Measurements from ENCODE around the gene AKR1A1. TPM values are rescaled to one million over a fixed set of nuclear protein-coding genes. Genes with fewer than 3 reads are reported as not detected.

The AKR1A1 gene
- total RNA-seq, 1 experiment from 2014 or later, result 119 TPM

- Mint-ChIP-seq H3K27me3 (ENCODE audit: insufficient read depth, unreplicated experiment) (no peaks in the 10 kb centered on the region), H3K36me3 (ENCODE audit: insufficient read depth, unreplicated experiment) (peaks cover 21% of the 10 kb centered on the region), H3K4me1 (ENCODE audit: low read depth, unreplicated experiment) (peaks cover 24% of the 10 kb centered on the region), H3K9me3 (ENCODE audit: unreplicated experiment) (no peaks in the 10 kb centered on the region), H3K4me3 (ENCODE audit: unreplicated experiment) (no peak overlapping the region), H3K27ac (ENCODE audit: unreplicated experiment) (no peak overlapping the region)
- ChIA-PET CTCF (interaction anchor here (0.6 kb wide), 1 partner anchor 187 kb away, joined by 5 read pairs; no protein-coding TSS in a partner anchor), POLR2A (no interaction called here)
- Histone ChIP-seq H3K36me3 (ENCODE audit: control insufficient read depth, insufficient read depth, low read length) (no peaks in the 10 kb centered on the region), H3K4me1 (peaks cover 25% of the 10 kb centered on the region), H3K4me3 (ENCODE audit: low read depth, low read length) (no peak overlapping the region), H3K27me3 (replicated peaks; ENCODE audit: control insufficient read depth, insufficient read depth, low read length) (no peaks in the 10 kb centered on the region), H3K9me3 (no peaks in the 10 kb centered on the region; the same call in 1 of the 2 replicates)
- DNase-seq, result peak; percentile 65 to 71
- BruUV-seq (replicated peaks), result no TSS peak
- TF ChIP-seq CTCF (IDR thresholded peaks at IDR 0.05; ENCODE audit: insufficient read depth in 1 of 2, low read depth in 1 of 2, low read length in 1 of 2, severe bottlenecking in 1 of 2, unreplicated experiment in 1 of 2), result no peak
- intact Hi-C loops (cut with micrococcal nuclease; ENCODE audit: unreplicated experiment), result no loop called here
These were observed 24.4 kb upstream of the AKR1A1 start for GRCh38 chr1:45526135-45526644.

GRCh38 chr1:45530632-45531135, 19.9 kb upstream of the AKR1A1 start:
- Mint-ChIP-seq H3K27ac (ENCODE audit: unreplicated experiment) (no peak overlapping the region), H3K9me3 (ENCODE audit: unreplicated experiment) (no peaks in the 10 kb centered on the region), H3K4me1 (ENCODE audit: low read depth, unreplicated experiment) (peaks cover 9% of the 10 kb centered on the region), H3K27me3 (ENCODE audit: insufficient read depth, unreplicated experiment) (no peaks in the 10 kb centered on the region), H3K36me3 (ENCODE audit: insufficient read depth, unreplicated experiment) (no peaks in the 10 kb centered on the region), H3K4me3 (ENCODE audit: unreplicated experiment) (no peak overlapping the region)
- no peak for DNase-seq
- no peaks in the 10 kb centered on the region for H3K27me3 ChIP-seq (replicated peaks; ENCODE audit: control insufficient read depth, insufficient read depth, low read length)
- H3K36me3 ChIP-seq (ENCODE audit: control insufficient read depth, insufficient read depth, low read length), result no peaks in the 10 kb centered on the region
- no peak for TF ChIP-seq CTCF (IDR thresholded peaks at IDR 0.05; ENCODE audit: insufficient read depth in 1 of 2, low read depth in 1 of 2, low read length in 1 of 2, severe bottlenecking in 1 of 2, unreplicated experiment in 1 of 2)
- peaks cover 7% of the 10 kb centered on the region for H3K4me1 ChIP-seq
- ChIA-PET POLR2A (interaction anchor here (0.7 kb wide), 1 partner anchor 9 kb away, joined by 3 read pairs; the partner anchor contains the start of gene PRDX1), CTCF (no interaction called here)
- H3K9me3 ChIP-seq, result no peaks in the 10 kb centered on the region
- no TSS peak for BruUV-seq (replicated peaks)
- no peak overlapping the region for H3K4me3 ChIP-seq (ENCODE audit: low read depth, low read length)
- intact Hi-C loops (cut with micrococcal nuclease; ENCODE audit: unreplicated experiment), result no loop called here

GRCh38 chr1:45531873-45532272, 18.8 kb upstream of the AKR1A1 start:
- Mint-ChIP-seq H3K27ac (ENCODE audit: unreplicated experiment) (no peak overlapping the region), H3K36me3 (ENCODE audit: insufficient read depth, unreplicated experiment) (no peaks in the 10 kb centered on the region), H3K4me1 (ENCODE audit: low read depth, unreplicated experiment) (peaks cover 1% of the 10 kb centered on the region), H3K27me3 (ENCODE audit: insufficient read depth, unreplicated experiment) (no peaks in the 10 kb centered on the region), H3K4me3 (ENCODE audit: unreplicated experiment) (no peak overlapping the region), H3K9me3 (ENCODE audit: unreplicated experiment) (no peaks in the 10 kb centered on the region)
- no peaks in the 10 kb centered on the region for H3K4me1 ChIP-seq
- no peaks in the 10 kb centered on the region for H3K9me3 ChIP-seq
- ChIA-PET POLR2A (no interaction called here), CTCF (no interaction called here)
- no peak for DNase-seq
- BruUV-seq (replicated peaks), result no TSS peak
- TF ChIP-seq CTCF (IDR thresholded peaks at IDR 0.05; ENCODE audit: insufficient read depth in 1 of 2, low read depth in 1 of 2, low read length in 1 of 2, severe bottlenecking in 1 of 2, unreplicated experiment in 1 of 2), result no peak
- no peak overlapping the region for H3K4me3 ChIP-seq (ENCODE audit: low read depth, low read length)
- intact Hi-C loops (cut with micrococcal nuclease; ENCODE audit: unreplicated experiment), result no loop called here
- H3K27me3 ChIP-seq (replicated peaks; ENCODE audit: control insufficient read depth, insufficient read depth, low read length), result no peaks in the 10 kb centered on the region
- H3K36me3 ChIP-seq (ENCODE audit: control insufficient read depth, insufficient read depth, low read length), result no peaks in the 10 kb centered on the region
